Astrocyte (in vitro differentiated cells and primary cell): ENCODE results near the gene SPRR1A.

Source experiments
- CTCF ChIP-seq: IDR thresholded peaks from 2 replicates; pipeline ENCODE4 v1.5.1; 2011; ENCODE audit warnings: low read depth, mild to moderate bottlenecking, inconsistent platforms, low read length, moderate library complexity; ENCODE audit not compliant: insufficient read depth
- EZH2 ChIP-seq: IDR thresholded peaks from 2 replicates; pipeline ENCODE4 v1.6.1; 2012; ENCODE audit warnings: mild to moderate bottlenecking, low read length, inconsistent platforms; ENCODE audit not compliant: insufficient read depth

GRCh38 chr1:152959273-152959672 lies 24.6 kb upstream of the SPRR1A start:
- TF ChIP-seq EZH2: no peak
- no peak for TF ChIP-seq CTCF
